HG03097 (cell line): Measurements from ENCODE around the gene HPCAL1.

Source experiments
- ATAC-seq: cut with Tn5 transposase; IDR thresholded peaks from one replicate; pipeline ENCODE4 v1.9.1; 2021; ENCODE audit not compliant: unreplicated experiment, low FRiP score

HPCAL1 gene

GRCh38 chr2:10267551-10268465 is 34.9 kb upstream of the HPCAL1 start:
- ATAC-seq = no peak

- no peak for ATAC-seq
These were observed 33.4 kb upstream of the HPCAL1 start for GRCh38 chr2:10269291-10269690.

GRCh38 chr2:10269711-10270610 is 32.7 kb upstream of the HPCAL1 start:
- no peak for ATAC-seq

- no peak for ATAC-seq
These were observed 31.2 kb upstream of the HPCAL1 start for GRCh38 chr2:10271509-10271908.

- ATAC-seq = no peak
These were observed 30.8 kb upstream of the HPCAL1 start for GRCh38 chr2:10271946-10272345.

GRCh38 chr2:10272464-10272863 is 30.2 kb upstream of the HPCAL1 start:
- no peak for ATAC-seq

GRCh38 chr2:10273215-10274175 is 29.2 kb upstream of the HPCAL1 start:
- no peak for ATAC-seq

- no peak for ATAC-seq
These were observed 28.3 kb upstream of the HPCAL1 start for GRCh38 chr2:10274376-10274775.

- ATAC-seq = no peak
These were observed 27.5 kb upstream of the HPCAL1 start for GRCh38 chr2:10274983-10275802.

- ATAC-seq = no peak
These were observed 26.0 kb upstream of the HPCAL1 start for GRCh38 chr2:10276481-10277292.

- ATAC-seq = no peak
These were observed 25.2 kb upstream of the HPCAL1 start for GRCh38 chr2:10277293-10278028.

GRCh38 chr2:10278029-10278762 is 24.5 kb upstream of the HPCAL1 start:
- no peak for ATAC-seq

- ATAC-seq = no peak
These were observed 23.8 kb upstream of the HPCAL1 start for GRCh38 chr2:10278763-10279471.

GRCh38 chr2:10279472-10279870 is 23.2 kb upstream of the HPCAL1 start:
- no peak for ATAC-seq

GRCh38 chr2:10279946-10280463 is 22.7 kb upstream of the HPCAL1 start:
- ATAC-seq = no peak

- no peak for ATAC-seq
These were observed 20.8 kb upstream of the HPCAL1 start for GRCh38 chr2:10281891-10282290.
